GM06990 (cell line): ENCODE data around the gene SNRNP48.

ENCODE experiments used
- DNase-seq: peaks from one replicate; pipeline ENCODE4 v3.0.0-alpha.2; 2011; ENCODE audit not compliant: insufficient read length; ENCODE audit errors: extremely low read depth
- H3K27me3 ChIP-seq: replicated peaks from 2 replicates; pipeline ENCODE4 v1.6.0; 2011; ENCODE audit warnings: low read length; ENCODE audit not compliant: control insufficient read depth, insufficient read depth
- H3K36me3 ChIP-seq: 2 replicates; pipeline ENCODE4 v1.5.1; 2011; ENCODE audit warnings: low read length; ENCODE audit not compliant: control insufficient read depth, insufficient read depth
- H3K4me3 ChIP-seq: replicated peaks from 2 replicates; pipeline ENCODE4 v1.5.1; 2011; ENCODE audit warnings: low read depth, mild to moderate bottlenecking, control low read depth, low read length
- TF ChIP-seq, protein P1 (sequence below): IDR thresholded peaks from 2 replicates; pipeline ENCODE4 v1.5.1; 2011; ENCODE audit warnings: low read length, control low read depth, mild to moderate bottlenecking, inconsistent platforms; ENCODE audit not compliant: insufficient read depth, poor library complexity, severe bottlenecking

SNRNP48 gene

DNA sequence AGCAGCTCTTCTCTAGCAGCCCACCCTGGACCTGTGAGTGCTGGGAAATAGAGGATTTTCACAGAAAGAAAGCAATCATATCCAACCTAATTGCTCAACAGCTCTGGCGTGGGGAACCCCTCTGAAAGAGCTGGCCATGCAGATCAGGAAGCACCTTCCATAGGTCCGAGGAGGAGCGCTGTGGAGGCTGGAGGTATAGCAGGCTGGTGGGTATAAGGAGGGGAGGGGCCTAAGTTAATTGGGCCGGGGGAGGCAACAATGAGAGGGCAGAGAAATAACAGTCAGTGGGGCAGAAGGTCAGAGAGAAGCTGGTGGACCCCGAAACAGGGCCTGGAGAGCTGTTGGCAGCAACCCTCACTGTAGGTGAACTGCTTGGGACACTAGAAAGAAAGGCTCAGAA lies 40.8 kb downstream of the SNRNP48 start:
- no peak for DNase-seq
- no peak overlapping the region for H3K4me3 ChIP-seq
- TF ChIP-seq, protein P1, sequence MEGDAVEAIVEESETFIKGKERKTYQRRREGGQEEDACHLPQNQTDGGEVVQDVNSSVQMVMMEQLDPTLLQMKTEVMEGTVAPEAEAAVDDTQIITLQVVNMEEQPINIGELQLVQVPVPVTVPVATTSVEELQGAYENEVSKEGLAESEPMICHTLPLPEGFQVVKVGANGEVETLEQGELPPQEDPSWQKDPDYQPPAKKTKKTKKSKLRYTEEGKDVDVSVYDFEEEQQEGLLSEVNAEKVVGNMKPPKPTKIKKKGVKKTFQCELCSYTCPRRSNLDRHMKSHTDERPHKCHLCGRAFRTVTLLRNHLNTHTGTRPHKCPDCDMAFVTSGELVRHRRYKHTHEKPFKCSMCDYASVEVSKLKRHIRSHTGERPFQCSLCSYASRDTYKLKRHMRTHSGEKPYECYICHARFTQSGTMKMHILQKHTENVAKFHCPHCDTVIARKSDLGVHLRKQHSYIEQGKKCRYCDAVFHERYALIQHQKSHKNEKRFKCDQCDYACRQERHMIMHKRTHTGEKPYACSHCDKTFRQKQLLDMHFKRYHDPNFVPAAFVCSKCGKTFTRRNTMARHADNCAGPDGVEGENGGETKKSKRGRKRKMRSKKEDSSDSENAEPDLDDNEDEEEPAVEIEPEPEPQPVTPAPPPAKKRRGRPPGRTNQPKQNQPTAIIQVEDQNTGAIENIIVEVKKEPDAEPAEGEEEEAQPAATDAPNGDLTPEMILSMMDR, result no peak
- H3K27me3 ChIP-seq, result no peaks in the 10 kb centered on the region; the same call in 1 of the 2 replicates
- no peaks in the 10 kb centered on the region for H3K36me3 ChIP-seq

DNA sequence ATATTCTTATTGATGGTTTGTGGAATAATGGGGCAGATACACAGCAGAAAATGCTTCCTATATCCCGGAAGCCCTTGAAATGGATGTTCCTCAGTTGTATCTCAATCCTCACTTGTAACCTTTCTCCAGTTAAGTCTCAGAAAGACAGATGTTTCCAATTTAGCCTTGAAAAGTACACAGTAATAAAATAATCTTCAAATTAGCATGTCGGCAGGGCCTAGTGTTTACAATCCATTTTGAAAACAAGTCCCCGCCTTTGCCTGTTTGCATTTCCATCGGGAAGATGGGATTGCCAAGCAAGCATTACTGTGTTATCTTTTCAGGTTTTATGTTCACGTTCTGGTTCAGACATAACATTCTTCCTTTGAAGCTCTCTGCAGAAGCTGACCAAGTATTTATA lies 41.5 kb downstream of the SNRNP48 start:
- H3K36me3 ChIP-seq, result no peaks in the 10 kb centered on the region
- TF ChIP-seq, protein P1, result no peak
- no peak for DNase-seq
- no peak overlapping the region for H3K4me3 ChIP-seq
- no peaks in the 10 kb centered on the region; the same call in 1 of the 2 replicates for H3K27me3 ChIP-seq

DNA sequence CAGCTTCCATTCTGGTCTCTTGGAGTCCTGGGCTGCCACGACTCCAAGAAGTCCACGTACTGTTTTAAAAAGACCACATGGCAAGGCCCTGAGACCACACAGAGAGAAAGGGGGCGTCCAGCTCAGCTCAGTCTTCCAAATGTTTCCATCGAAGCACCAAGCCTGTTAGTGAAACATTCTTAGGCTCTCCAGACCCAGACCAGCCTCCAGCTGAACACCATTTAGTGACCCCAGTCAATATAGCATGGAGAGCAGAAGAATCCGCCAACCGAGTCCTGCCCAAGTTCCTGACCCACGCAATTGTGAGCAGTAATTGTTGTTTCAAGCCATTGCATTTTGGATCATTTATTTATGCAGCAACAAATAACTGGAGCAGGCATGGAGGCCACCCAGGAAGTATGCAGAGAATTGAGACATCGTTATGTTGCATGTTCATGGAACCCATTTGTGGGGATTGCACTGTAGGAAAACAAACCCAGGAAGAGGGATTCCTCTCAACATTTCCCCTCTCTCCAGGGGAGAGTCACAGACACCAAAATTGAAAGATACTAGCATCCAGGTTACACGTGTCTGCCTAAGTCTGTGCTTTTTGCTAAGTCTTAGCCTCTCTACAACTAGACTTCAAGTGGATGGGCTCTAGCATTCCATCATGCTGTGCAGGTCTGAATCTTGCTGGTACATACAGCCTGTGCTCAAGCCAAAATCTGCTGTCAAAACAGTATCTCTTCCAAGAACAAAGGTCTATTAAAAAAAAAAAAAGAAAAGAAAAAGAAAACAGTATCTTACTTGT lies 42.7 kb downstream of the SNRNP48 start:
- no peak for DNase-seq
- H3K4me3 ChIP-seq, result no peak overlapping the region
- H3K36me3 ChIP-seq, result no peaks in the 10 kb centered on the region
- TF ChIP-seq, protein P1, result no peak
- no peaks in the 10 kb centered on the region; the same call in 1 of the 2 replicates for H3K27me3 ChIP-seq

DNA sequence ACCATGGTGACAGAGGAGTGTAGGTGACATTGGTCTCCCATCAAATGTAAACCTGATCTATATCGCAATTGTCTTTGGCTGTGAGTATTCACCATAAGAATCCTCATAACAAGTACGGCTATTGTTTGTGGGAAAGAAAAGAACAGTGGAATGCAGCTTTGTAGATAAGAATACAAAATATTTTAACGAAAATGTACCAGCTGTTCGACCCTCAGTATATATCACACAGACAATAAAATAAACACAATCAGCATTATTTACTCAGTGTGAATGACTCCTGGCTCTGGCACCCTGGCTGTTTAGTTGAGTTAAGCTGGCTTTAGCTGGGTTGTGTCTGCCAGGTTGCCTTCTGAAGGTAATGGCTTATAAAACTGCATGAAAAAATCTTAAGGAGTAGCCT lies 43.4 kb downstream of the SNRNP48 start:
- no peak overlapping the region for H3K4me3 ChIP-seq
- no peaks in the 10 kb centered on the region for H3K36me3 ChIP-seq
- DNase-seq, result no peak
- no peaks in the 10 kb centered on the region; the same call in 1 of the 2 replicates for H3K27me3 ChIP-seq
- TF ChIP-seq, protein P1, result no peak

DNA sequence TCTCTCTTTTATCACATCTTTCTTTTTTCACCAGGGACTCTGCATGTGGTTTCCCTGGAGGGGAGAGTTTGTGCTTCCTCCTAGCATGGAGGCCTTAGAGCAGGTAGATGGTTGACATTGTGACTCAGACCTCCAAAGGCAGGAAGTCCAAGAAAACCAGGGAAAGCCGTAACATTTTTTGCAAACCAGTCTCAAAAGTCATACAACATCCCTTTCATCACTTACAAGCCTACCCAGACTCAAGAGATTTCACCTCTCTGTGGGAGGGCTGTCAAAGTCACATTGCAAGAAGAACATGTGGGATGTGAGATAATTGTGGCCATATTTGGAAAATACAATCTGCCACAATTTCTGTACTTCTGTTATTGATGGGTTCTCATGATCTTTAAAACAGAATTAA lies 46.2 kb downstream of the SNRNP48 start:
- no peak overlapping the region for H3K4me3 ChIP-seq

More for the DNA sequence above, 46.2 kb downstream of the SNRNP48 start:
- Histone ChIP-seq H3K36me3 (no peaks in the 10 kb centered on the region), H3K27me3 (no peaks in the 10 kb centered on the region; the same call in none of the 2 replicates)
- no peak for DNase-seq
- TF ChIP-seq, protein P1, result no peak
